HepG2 (cell line): ENCODE measurements around the gene PMM2.

Source experiments
- CBFB ChIP-seq: sonication (generic); formaldehyde crosslinking; IDR thresholded peaks from 2 replicates; pipeline ENCODE4 v1.4.0; 2020; ENCODE audit warnings: missing genetic modification reagents
- GABPB1 ChIP-seq: IDR thresholded peaks from 2 replicates; pipeline ENCODE4 v1.6.1; 2016; ENCODE audit warnings: mild to moderate bottlenecking, missing genetic modification reagents, moderate library complexity, missing compliant biosample characterization
- HNF4A ChIP-seq: sonication (generic); formaldehyde crosslinking; IDR thresholded peaks from 2 replicates; pipeline ENCODE4 v1.4.0; 2020; ENCODE audit warnings: missing genetic modification reagents
- IRF1 ChIP-seq: sonication (generic); formaldehyde crosslinking; IDR thresholded peaks from 2 replicates; pipeline ENCODE4 v1.4.0; 2020; ENCODE audit warnings: low read depth, mild to moderate bottlenecking, missing genetic modification reagents
- JUN ChIP-seq: sonication (generic); formaldehyde crosslinking; IDR thresholded peaks from 2 replicates; pipeline ENCODE4 v1.4.0; 2020; ENCODE audit warnings: mild to moderate bottlenecking, missing genetic modification reagents
- MED1 ChIP-seq: sonication (generic); formaldehyde crosslinking; IDR thresholded peaks from 2 replicates; pipeline ENCODE4 v1.4.0; 2020; ENCODE audit warnings: missing genetic modification reagents
- SP1 ChIP-seq, 2 experiments: fragments of 450-650 bp in 1 of 2; sonication (generic) in 1 of 2; formaldehyde crosslinking in 1 of 2; IDR thresholded peaks; 2 replicates each; pipeline versions ENCODE4 v1.4.0 to v1.6.1; 2016 to 2020; ENCODE audit warnings: missing genetic modification reagents in 1 of 2
- ZNF3 ChIP-seq: IDR thresholded peaks from 2 replicates; pipeline ENCODE4 v1.7.0; 2017; ENCODE audit warnings: inconsistent platforms
- ZNF34 ChIP-seq: sonication (generic); formaldehyde crosslinking; IDR thresholded peaks from 2 replicates; pipeline ENCODE4 v1.4.0; 2020; ENCODE audit warnings: mild to moderate bottlenecking, missing genetic modification reagents, borderline replicate concordance
- TF ChIP-seq, protein P1 (sequence below): sonication (generic); formaldehyde crosslinking; IDR thresholded peaks from 2 replicates; pipeline ENCODE4 v1.8.1; 2023; ENCODE audit warnings: missing genetic modification reagents, inconsistent platforms, borderline replicate concordance
- TF ChIP-seq, protein P2 (sequence below): sonication (generic); formaldehyde crosslinking; IDR thresholded peaks from 2 replicates; pipeline ENCODE4 v1.5.0; 2020; ENCODE audit warnings: mild to moderate bottlenecking, missing genetic modification reagents, moderate library complexity

DNA sequence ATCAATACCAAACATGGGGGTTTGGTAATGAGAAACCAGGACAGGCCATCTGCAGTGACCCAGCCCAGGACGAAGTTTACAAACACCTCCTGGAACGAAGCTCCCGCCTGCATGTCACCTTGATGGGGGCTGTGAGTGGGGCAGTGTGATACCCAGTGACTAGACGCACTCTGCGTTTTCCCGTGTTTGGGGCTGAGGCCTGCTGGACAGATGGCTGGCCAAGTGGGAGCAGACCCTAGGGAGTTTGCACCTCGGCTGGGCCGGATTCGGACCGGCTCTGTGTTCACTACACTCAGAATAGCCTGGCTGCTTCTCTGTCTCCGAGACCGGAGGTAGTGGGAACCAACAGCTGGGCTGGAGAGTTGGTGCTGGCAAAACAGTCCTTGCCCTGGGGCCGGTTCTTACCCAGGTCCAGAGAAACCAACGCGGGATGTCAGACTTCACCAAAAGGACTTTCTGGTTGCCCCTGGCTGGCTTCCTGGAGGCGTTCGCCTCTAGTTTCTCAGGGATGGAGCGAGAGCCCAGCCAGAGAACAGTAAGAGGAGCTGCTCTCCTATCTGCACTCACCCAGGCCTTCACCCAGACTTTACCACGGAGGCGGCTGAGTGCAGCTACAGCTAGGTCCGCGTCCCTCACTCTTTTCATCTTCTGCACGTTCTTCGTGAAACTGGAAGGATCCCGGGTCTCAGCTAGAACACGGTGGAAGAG lies 50.7 kb downstream of the PMM2 start:
- no peak for TF ChIP-seq ZNF3
- TF ChIP-seq, protein P1, sequence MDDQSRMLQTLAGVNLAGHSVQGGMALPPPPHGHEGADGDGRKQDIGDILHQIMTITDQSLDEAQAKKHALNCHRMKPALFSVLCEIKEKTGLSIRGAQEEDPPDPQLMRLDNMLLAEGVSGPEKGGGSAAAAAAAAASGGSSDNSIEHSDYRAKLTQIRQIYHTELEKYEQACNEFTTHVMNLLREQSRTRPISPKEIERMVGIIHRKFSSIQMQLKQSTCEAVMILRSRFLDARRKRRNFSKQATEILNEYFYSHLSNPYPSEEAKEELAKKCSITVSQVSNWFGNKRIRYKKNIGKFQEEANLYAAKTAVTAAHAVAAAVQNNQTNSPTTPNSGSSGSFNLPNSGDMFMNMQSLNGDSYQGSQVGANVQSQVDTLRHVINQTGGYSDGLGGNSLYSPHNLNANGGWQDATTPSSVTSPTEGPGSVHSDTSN, result no peak
- TF ChIP-seq CBFB (CRISPR knock-in tag), result no peak
- TF ChIP-seq GABPB1 (CRISPR knock-in tag), result no peak
- no peak for TF ChIP-seq IRF1 (CRISPR knock-in tag)
- no peak for TF ChIP-seq JUN (CRISPR knock-in tag)
- TF ChIP-seq, protein P2, sequence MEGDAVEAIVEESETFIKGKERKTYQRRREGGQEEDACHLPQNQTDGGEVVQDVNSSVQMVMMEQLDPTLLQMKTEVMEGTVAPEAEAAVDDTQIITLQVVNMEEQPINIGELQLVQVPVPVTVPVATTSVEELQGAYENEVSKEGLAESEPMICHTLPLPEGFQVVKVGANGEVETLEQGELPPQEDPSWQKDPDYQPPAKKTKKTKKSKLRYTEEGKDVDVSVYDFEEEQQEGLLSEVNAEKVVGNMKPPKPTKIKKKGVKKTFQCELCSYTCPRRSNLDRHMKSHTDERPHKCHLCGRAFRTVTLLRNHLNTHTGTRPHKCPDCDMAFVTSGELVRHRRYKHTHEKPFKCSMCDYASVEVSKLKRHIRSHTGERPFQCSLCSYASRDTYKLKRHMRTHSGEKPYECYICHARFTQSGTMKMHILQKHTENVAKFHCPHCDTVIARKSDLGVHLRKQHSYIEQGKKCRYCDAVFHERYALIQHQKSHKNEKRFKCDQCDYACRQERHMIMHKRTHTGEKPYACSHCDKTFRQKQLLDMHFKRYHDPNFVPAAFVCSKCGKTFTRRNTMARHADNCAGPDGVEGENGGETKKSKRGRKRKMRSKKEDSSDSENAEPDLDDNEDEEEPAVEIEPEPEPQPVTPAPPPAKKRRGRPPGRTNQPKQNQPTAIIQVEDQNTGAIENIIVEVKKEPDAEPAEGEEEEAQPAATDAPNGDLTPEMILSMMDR (CRISPR knock-in tag), result no peak
- TF ChIP-seq SP1 (IDR thresholded peaks at IDR 0.05), result no peak
- TF ChIP-seq SP1 (CRISPR knock-in tag; IDR thresholded peaks at IDR 0.05), result no peak
- no peak for TF ChIP-seq HNF4A (CRISPR knock-in tag)
- no peak for TF ChIP-seq ZNF34 (CRISPR knock-in tag)
- no peak for TF ChIP-seq MED1 (CRISPR knock-in tag)
